ENCODE measurements around the gene DNM2. TPM values are rescaled to one million over a fixed set of nuclear protein-coding genes. Genes with fewer than 3 reads are reported as not detected.

Gene DNM2
- total RNA-seq, 1 donor from 2014 or later = 227 TPM

DNA sequence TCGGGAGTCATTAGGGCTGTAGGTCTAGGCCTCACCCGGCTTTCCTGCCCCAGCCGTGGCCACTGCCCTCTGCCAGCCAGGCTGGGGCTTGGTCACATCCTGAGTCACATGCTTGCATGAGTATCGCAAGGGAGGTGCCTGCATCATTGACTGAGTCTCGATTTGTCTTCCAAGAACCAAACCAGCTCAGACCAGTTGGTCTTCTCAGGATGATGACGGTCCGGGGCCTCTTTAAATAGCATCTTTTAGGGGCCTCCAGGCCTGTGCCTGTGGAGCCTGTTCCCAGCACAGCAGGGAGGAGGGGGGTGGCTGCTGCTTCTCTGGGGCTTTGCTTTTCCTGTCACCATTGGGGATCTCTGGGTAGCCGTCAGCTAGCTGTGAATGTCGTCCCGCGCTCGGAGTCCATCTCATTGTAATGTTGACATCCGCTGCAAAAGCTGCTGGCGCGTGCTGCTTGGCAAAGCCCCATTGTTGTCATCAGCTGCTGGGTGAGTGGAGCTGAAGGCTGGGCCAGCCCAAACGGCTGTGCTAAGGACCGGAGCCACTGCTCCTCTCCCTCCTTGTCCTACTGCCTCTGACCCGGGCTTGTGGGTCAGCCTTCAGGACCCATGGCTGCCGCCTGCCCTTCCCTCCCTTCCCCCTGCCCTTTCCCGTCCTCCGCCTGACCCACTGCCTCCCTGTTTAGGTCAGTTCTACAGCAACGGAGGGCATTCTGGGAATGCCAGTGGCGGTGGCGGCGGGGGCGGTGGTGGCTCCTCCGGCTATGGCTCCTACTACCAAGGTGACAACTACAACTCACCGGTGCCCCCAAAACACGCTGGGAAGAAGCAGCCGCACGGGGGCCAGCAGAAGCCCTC is 31.0 kb upstream of the DNM2 start:
- TF ChIP-seq, protein P1, sequence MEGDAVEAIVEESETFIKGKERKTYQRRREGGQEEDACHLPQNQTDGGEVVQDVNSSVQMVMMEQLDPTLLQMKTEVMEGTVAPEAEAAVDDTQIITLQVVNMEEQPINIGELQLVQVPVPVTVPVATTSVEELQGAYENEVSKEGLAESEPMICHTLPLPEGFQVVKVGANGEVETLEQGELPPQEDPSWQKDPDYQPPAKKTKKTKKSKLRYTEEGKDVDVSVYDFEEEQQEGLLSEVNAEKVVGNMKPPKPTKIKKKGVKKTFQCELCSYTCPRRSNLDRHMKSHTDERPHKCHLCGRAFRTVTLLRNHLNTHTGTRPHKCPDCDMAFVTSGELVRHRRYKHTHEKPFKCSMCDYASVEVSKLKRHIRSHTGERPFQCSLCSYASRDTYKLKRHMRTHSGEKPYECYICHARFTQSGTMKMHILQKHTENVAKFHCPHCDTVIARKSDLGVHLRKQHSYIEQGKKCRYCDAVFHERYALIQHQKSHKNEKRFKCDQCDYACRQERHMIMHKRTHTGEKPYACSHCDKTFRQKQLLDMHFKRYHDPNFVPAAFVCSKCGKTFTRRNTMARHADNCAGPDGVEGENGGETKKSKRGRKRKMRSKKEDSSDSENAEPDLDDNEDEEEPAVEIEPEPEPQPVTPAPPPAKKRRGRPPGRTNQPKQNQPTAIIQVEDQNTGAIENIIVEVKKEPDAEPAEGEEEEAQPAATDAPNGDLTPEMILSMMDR (IDR thresholded peaks at IDR 0.05; ENCODE audit: partially characterized antibody, unreplicated experiment) = no peak
- DNase-seq = no peak
- Mint-ChIP-seq H3K4me1 (ENCODE audit: low read depth, unreplicated experiment) (no peaks in the 10 kb centered on the region), H3K4me3 (ENCODE audit: unreplicated experiment) (no peak overlapping the region), H3K27ac (ENCODE audit: unreplicated experiment) (peak overlapping the region; percentile 55), H3K36me3 (ENCODE audit: unreplicated experiment) (peaks cover 4% of the 10 kb centered on the region), H3K9me3 (ENCODE audit: unreplicated experiment) (peaks cover 11% of the 10 kb centered on the region), H3K27me3 (ENCODE audit: unreplicated experiment) (peaks cover 8% of the 10 kb centered on the region)

DNA sequence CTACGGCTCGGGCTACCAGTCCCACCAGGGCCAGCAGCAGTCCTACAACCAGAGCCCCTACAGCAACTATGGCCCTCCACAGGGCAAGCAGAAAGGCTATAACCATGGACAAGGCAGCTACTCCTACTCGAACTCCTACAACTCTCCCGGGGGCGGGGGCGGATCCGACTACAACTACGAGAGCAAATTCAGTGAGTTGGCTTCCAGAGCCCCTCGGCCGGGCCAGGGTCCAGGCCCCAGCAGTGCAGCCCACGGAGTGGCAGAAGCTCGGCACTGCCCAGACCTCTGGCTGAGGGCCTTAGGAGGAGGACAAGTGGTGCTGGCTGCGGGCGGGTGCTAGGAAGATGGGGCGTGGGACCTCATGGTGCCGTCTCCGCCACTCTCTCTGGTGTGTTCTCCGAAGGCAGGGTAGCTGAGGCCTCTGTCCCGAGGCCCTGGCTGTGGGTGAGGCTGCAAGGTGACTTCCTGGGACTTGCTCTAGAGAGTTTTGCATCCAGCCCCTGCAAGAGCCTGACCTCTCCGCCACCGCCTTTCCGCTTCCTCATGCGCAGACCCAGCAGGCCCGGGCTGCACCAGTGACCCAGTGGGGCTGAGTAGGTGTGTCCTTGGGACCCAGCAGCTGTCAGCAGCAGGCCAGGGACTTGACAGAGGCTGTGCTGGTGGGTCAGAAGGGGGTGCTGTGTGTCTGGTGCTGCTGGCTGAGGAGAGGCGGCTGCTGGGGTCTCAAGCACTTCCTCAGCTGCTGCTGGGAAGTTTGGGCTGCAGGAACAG is 30.2 kb upstream of the DNM2 start:
- Mint-ChIP-seq H3K4me3 (ENCODE audit: unreplicated experiment) (no peak overlapping the region), H3K36me3 (ENCODE audit: unreplicated experiment) (peaks cover 4% of the 10 kb centered on the region), H3K9me3 (ENCODE audit: unreplicated experiment) (peaks cover 11% of the 10 kb centered on the region), H3K27me3 (ENCODE audit: unreplicated experiment) (peaks cover 9% of the 10 kb centered on the region), H3K4me1 (ENCODE audit: low read depth, unreplicated experiment) (no peaks in the 10 kb centered on the region), H3K27ac (ENCODE audit: unreplicated experiment) (peak overlapping the region; percentile 55)
- DNase-seq = no peak
- TF ChIP-seq, protein P1 (IDR thresholded peaks at IDR 0.05; ENCODE audit: partially characterized antibody, unreplicated experiment) = no peak

DNA sequence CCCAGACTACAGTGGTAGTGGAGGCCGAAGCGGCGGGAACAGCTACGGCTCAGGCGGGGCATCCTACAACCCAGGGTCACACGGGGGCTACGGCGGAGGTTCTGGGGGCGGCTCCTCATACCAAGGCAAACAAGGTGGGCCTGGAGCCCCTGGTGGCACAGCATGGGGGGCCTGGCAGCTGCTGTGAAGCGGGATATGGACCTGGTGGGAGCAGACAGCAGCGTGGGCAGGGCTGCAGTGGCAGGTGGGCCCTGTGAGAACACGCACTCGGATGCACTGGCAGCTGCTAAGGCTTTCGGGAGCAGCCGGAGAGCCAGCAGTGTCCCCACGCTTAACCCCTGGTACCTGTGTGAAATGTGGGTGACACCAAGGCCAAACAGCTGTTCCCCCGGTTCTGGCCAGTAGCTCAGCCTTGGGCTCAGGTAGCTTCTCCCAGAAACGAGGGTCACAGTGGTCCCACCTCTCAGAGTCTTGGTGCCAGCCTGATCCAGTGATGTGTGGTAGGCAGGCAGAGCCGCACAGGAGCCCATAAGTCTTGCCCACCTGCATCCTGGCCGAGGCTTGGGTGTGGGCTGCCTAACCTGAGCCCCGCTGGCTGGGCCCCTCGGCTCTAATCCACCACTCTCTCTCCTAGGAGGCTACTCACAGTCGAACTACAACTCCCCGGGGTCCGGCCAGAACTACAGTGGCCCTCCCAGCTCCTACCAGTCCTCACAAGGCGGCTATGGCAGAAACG is 29.2 kb upstream of the DNM2 start:
- H3K27ac Mint-ChIP-seq (ENCODE audit: unreplicated experiment) = peak overlapping the region; percentile 65
- peaks cover 8% of the 10 kb centered on the region for H3K27me3 Mint-ChIP-seq (ENCODE audit: unreplicated experiment)
- H3K4me3 Mint-ChIP-seq (ENCODE audit: unreplicated experiment) = no peak overlapping the region

DNA sequence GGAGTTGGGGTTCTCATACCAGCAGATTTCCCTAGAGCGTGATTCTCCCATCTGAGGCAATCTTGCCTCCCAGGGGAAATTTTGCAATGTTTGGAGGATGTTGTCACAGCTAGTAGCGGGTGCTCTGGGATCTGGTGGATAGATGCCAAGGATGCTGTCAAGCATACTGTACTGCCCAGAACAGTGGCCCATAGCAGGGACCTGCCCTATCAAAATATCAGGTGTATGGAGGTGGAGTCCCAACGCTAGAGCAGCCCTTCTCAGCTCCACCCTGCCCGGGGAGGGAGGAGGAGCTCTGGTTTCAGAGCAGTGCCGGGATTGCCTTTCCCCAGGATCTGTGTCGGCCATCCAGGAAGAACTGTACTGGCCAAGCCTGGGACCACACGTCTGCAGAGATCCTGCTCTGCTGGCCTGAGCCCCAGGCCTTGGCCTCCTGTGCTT is 27.5 kb upstream of the DNM2 start:
- H3K36me3 Mint-ChIP-seq (ENCODE audit: unreplicated experiment) = peaks cover 4% of the 10 kb centered on the region
- TF ChIP-seq, protein P1 (IDR thresholded peaks at IDR 0.05; ENCODE audit: partially characterized antibody, unreplicated experiment) = no peak
- H3K4me3 Mint-ChIP-seq (ENCODE audit: unreplicated experiment) = no peak overlapping the region
- H3K4me1 Mint-ChIP-seq (ENCODE audit: low read depth, unreplicated experiment) = peaks cover 2% of the 10 kb centered on the region
- peaks cover 14% of the 10 kb centered on the region for H3K27me3 Mint-ChIP-seq (ENCODE audit: unreplicated experiment)
- peaks cover 20% of the 10 kb centered on the region for H3K9me3 Mint-ChIP-seq (ENCODE audit: unreplicated experiment)
- H3K27ac Mint-ChIP-seq (ENCODE audit: unreplicated experiment) = no peak overlapping the region
- DNase-seq = no peak

More for the DNA sequence above, 29.2 kb upstream of the DNM2 start:
- peaks cover 4% of the 10 kb centered on the region for H3K36me3 Mint-ChIP-seq (ENCODE audit: unreplicated experiment)
- TF ChIP-seq, protein P1 (IDR thresholded peaks at IDR 0.05; ENCODE audit: partially characterized antibody, unreplicated experiment) = no peak
- no peak for DNase-seq
- H3K9me3 Mint-ChIP-seq (ENCODE audit: unreplicated experiment) = peaks cover 11% of the 10 kb centered on the region
- H3K4me1 Mint-ChIP-seq (ENCODE audit: low read depth, unreplicated experiment) = no peaks in the 10 kb centered on the region
